Spleen (tissue), 7 donors: ENCODE measurements around the gene PRKCH.

Source experiments
- POLR2AphosphoS5 ChIP-seq, 3 donors: sonication (generic); formaldehyde crosslinking; IDR thresholded peaks; one replicate each; pipeline ENCODE4 v1.5.1; 2017; ENCODE audit warnings: antibody characterized with exemption in 3 of 3
- TF ChIP-seq, protein P1 (sequence below), 11 experiments: fragments of 200-600 bp in 7 of 11; fragments of 450-650 bp in 4 of 11; sonication (generic) in 4 of 11; IDR thresholded peaks in 8 of 11; conservative IDR thresholded peaks in 3 of 11; 1 replicate in 7 of 11; 2 replicates in 4 of 11; pipeline versions ENCODE4 v1.4.0 to v1.8.0; 2016 to 2021; ENCODE audit warnings: antibody characterized with exemption in 11 of 11, inconsistent platforms in 4 of 11, mild to moderate bottlenecking in 1 of 11
- donor health status: DM: no; HTN: no; CAD: no; lungs with moderate emphysema.
- donor health status: DM: no; HTN: no; CAD: no.
- donor health status: DM: no; HTN: no; CAD: no.

DNA sequence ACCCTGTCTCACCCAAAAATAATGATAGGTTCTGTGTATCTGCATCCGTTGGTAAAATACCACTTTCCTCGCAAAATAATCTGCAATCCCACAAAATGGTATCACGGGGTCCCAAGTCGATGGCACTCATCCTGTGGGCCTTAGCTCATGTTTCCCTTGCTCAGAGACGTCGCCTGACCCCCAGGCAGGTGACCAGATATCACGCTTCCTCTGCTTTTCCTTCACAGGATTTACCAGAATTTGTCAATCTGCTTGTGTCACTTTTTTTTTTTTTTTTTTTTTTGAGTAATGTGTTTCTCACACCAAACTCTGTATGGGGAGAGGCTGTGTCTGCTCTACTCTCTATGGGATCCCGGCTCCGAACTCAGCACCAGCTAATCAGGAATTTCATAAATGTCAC, 162.7 kb downstream of the PRKCH start:
- TF ChIP-seq, protein P1, sequence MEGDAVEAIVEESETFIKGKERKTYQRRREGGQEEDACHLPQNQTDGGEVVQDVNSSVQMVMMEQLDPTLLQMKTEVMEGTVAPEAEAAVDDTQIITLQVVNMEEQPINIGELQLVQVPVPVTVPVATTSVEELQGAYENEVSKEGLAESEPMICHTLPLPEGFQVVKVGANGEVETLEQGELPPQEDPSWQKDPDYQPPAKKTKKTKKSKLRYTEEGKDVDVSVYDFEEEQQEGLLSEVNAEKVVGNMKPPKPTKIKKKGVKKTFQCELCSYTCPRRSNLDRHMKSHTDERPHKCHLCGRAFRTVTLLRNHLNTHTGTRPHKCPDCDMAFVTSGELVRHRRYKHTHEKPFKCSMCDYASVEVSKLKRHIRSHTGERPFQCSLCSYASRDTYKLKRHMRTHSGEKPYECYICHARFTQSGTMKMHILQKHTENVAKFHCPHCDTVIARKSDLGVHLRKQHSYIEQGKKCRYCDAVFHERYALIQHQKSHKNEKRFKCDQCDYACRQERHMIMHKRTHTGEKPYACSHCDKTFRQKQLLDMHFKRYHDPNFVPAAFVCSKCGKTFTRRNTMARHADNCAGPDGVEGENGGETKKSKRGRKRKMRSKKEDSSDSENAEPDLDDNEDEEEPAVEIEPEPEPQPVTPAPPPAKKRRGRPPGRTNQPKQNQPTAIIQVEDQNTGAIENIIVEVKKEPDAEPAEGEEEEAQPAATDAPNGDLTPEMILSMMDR (IDR thresholded peaks at IDR 0.05 in 8 of 11, conservative IDR thresholded peaks at IDR 0.05 in 3 of 11) = no peak
- TF ChIP-seq POLR2AphosphoS5 (IDR thresholded peaks at IDR 0.05) = no peak
